SK-N-SH (cell line): ENCODE results near the gene ERC2. TPM values are rescaled to one million over a fixed set of nuclear protein-coding genes. Genes with fewer than 3 reads are reported as not detected.

Source experiments
- CTCF ChIA-PET: fragments of 300-600, 350-600 bp; formaldehyde crosslinking; extraction: SDS; loops from one replicate; lab custom pipeline; 2021; lab: Yijun Ruan, JAX
- POLR2A ChIA-PET: fragments of 350-600 bp; sonication (Branson Sonifier 250); formaldehyde crosslinking; extraction: SDS; loops from one replicate; lab custom pipeline; 2020; ENCODE audit warnings: antibody characterized with exemption, inconsistent platforms; lab: Yijun Ruan, JAX
- DNase-seq: peaks from one replicate; pipeline ENCODE4 v3.0.0; 2012
- H2AFZ ChIP-seq: fragments of 200-600 bp; sonication (generic); 2 replicates; pipeline ENCODE4 v1.8.1; 2016; ENCODE audit warnings: antibody characterized with exemption, mild to moderate bottlenecking, low read depth
- H3F3A ChIP-seq: fragments of 200-600 bp; sonication (generic); replicated peaks from 2 replicates; pipeline ENCODE3; 2016; ENCODE audit warnings: antibody characterized with exemption, mild to moderate bottlenecking; ENCODE audit not compliant: insufficient read depth
- H3K27ac ChIP-seq, 2 experiments: fragments of 200-500 bp in 1 of 2; fragments of 200-600 bp in 1 of 2; sonication (Bioruptor generic) in 1 of 2; sonication (generic), shearing (Covaris generic) in 1 of 2; 2 replicates each; pipeline versions ENCODE4 v1.5.1 to v1.6.1; 2014 to 2016; ENCODE audit warnings: low read depth in 2 of 2, inconsistent platforms in 1 of 2, low read length in 1 of 2, mild to moderate bottlenecking in 1 of 2, mixed read lengths in 1 of 2
- H3K27me3 ChIP-seq: fragments of 200-600 bp; sonication (generic), shearing (Covaris generic); 2 replicates; pipeline ENCODE4 v1.6.1; 2016; ENCODE audit warnings: mixed run types; ENCODE audit not compliant: insufficient read depth
- H3K36me3 ChIP-seq, 2 experiments: fragments of 200-500 bp in 1 of 2; fragments of 200-600 bp in 1 of 2; sonication (Bioruptor generic) in 1 of 2; sonication (generic) in 1 of 2; replicated peaks in 1 of 2; 2 replicates each; pipeline versions ENCODE3 to v1.5.1; 2014 to 2016; ENCODE audit warnings: low read length in 1 of 2, mild to moderate bottlenecking in 1 of 2; ENCODE audit not compliant: insufficient read depth in 2 of 2, control insufficient read depth in 1 of 2
- H3K4me1 ChIP-seq, 2 experiments: fragments of 200-500 bp in 1 of 2; fragments of 200-600 bp in 1 of 2; sonication (Bioruptor generic) in 1 of 2; sonication (generic), shearing (Covaris generic) in 1 of 2; 2 replicates each; pipeline versions ENCODE4 v1.5.1 to v1.6.1; 2014 to 2016; ENCODE audit warnings: low read depth in 1 of 2, low read length in 1 of 2, mixed run types in 1 of 2; ENCODE audit not compliant: insufficient read depth in 2 of 2, control insufficient read depth in 1 of 2
- H3K4me2 ChIP-seq: fragments of 200-600 bp; sonication (generic), shearing (Covaris generic); 2 replicates; pipeline ENCODE4 v1.6.1; 2017; ENCODE audit warnings: mixed run types
- H3K4me3 ChIP-seq, 2 experiments: fragments of 200-500 bp in 1 of 2; fragments of 200-600 bp in 1 of 2; sonication (Bioruptor generic) in 1 of 2; sonication (generic), shearing (Covaris generic) in 1 of 2; 2 replicates each; pipeline versions ENCODE4 v1.5.1 to v1.8.1; 2014 to 2016; ENCODE audit warnings: low read depth in 2 of 2, inconsistent platforms in 1 of 2, low read length in 1 of 2, mild to moderate bottlenecking in 1 of 2, mixed read lengths in 1 of 2, moderate library complexity in 1 of 2
- H3K79me2 ChIP-seq: fragments of 200-600 bp; sonication (generic); 2 replicates; pipeline ENCODE4 v1.8.1; 2017; ENCODE audit warnings: mild to moderate bottlenecking; ENCODE audit not compliant: insufficient read depth
- H3K9ac ChIP-seq: fragments of 200-600 bp; sonication (generic); 2 replicates; pipeline ENCODE4 v1.6.1; 2017; ENCODE audit warnings: mixed run types
- H3K9me2 ChIP-seq: fragments of 200-600 bp; sonication (generic); 2 replicates; pipeline ENCODE4 v1.6.1; 2017; ENCODE audit warnings: mixed run types
- H3K9me3 ChIP-seq: fragments of 200-600 bp; sonication (generic); 2 replicates; pipeline ENCODE4 v1.6.1; 2017; ENCODE audit warnings: mixed run types, mild to moderate bottlenecking, moderate library complexity
- H4K20me1 ChIP-seq: fragments of 200-600 bp; sonication (generic); 2 replicates; pipeline ENCODE4 v1.6.1; 2017; ENCODE audit warnings: mild to moderate bottlenecking, mixed run types; ENCODE audit not compliant: insufficient read depth
- CHD2 ChIP-seq: fragments of 150-350 bp; IDR thresholded peaks from 2 replicates; pipeline ENCODE4 v1.6.1; 2018; ENCODE audit warnings: low read length; ENCODE audit not compliant: partially characterized antibody
- CTCF ChIP-seq: fragments of 200-600 bp; sonication (generic); IDR thresholded peaks from 2 replicates; pipeline ENCODE4 v1.6.1; 2017; ENCODE audit warnings: antibody characterized with exemption, mild to moderate bottlenecking, moderate library complexity
- ELF1 ChIP-seq: IDR thresholded peaks from 2 replicates; pipeline ENCODE4 v1.4.0; 2012
- EZH2phosphoT487 ChIP-seq: fragments of 200-600 bp; sonication (generic); IDR thresholded peaks from 2 replicates; pipeline ENCODE4 v1.6.1; 2017; ENCODE audit warnings: low read depth, mixed run types, mild to moderate bottlenecking, antibody characterized with exemption, moderate library complexity, borderline replicate concordance
- FOXM1 ChIP-seq: IDR thresholded peaks from 2 replicates; pipeline ENCODE4 v1.4.0; 2012; ENCODE audit warnings: low read depth, mild to moderate bottlenecking
- GABPA ChIP-seq: IDR thresholded peaks from 2 replicates; pipeline ENCODE4 v1.4.0; 2012; ENCODE audit warnings: low read depth, mild to moderate bottlenecking
- GATA2 ChIP-seq: sonication (generic); formaldehyde crosslinking; IDR thresholded peaks from 2 replicates; pipeline ENCODE4 v1.5.0; 2020; ENCODE audit warnings: mild to moderate bottlenecking, missing genetic modification reagents
- NFIC ChIP-seq: IDR thresholded peaks from 2 replicates; pipeline ENCODE4 v1.4.0; 2012; ENCODE audit warnings: borderline replicate concordance
- NRF1 ChIP-seq: IDR thresholded peaks from 2 replicates; pipeline ENCODE4 v1.6.1; 2012; ENCODE audit warnings: low read depth, mild to moderate bottlenecking, low read length
- PBX3 ChIP-seq: IDR thresholded peaks from 2 replicates; pipeline ENCODE4; 2012
- RCOR1 ChIP-seq: fragments of 150-350 bp; IDR thresholded peaks from 2 replicates; pipeline ENCODE4 v1.6.1; 2017; ENCODE audit warnings: antibody characterized with exemption, low read length
- TAF1 ChIP-seq: IDR thresholded peaks from 2 replicates; pipeline ENCODE4 v1.6.1; 2012; ENCODE audit warnings: low read depth, mild to moderate bottlenecking, low read length, moderate library complexity, borderline replicate concordance
- TEAD4 ChIP-seq: IDR thresholded peaks from 2 replicates; pipeline ENCODE4 v1.4.0; 2012; ENCODE audit warnings: mild to moderate bottlenecking, borderline replicate concordance; ENCODE audit not compliant: insufficient read depth
- USF1 ChIP-seq: IDR thresholded peaks from 2 replicates; pipeline ENCODE4 v1.4.0; 2012; ENCODE audit warnings: low read depth, borderline replicate concordance
- USF2 ChIP-seq: fragments of 150-350 bp; IDR thresholded peaks from 2 replicates; pipeline ENCODE4 v1.6.1; 2017; ENCODE audit warnings: antibody characterized with exemption, low read length, low read depth, borderline replicate concordance
- YY1 ChIP-seq: IDR thresholded peaks from 2 replicates; pipeline ENCODE4 v1.4.0; 2012; ENCODE audit warnings: low read depth, mild to moderate bottlenecking
- WGBS: methylation state at CpG from one replicate; pipeline ENCODE4 v1.1.6; 2017; ENCODE audit warnings: low lambda C conversion rate; 5-methylcytosine and 5-hydroxymethylcytosine counted together
- polyA plus RNA-seq, 3 experiments: library from polyadenylated mRNA; depleted of rRNA; stranded (reverse); fragments of >200 nt; gene quantifications; 2 replicates each; pipeline ENCODE4 v1.2.3, GENCODE V29; 2012

The ERC2 gene
- polyA plus RNA-seq, 1 of the 3 experiments (the other 2 are of a cell fraction) = 1.6 TPM

GRCh38 chr3:55617385-55617784 is 850.9 kb downstream of the ERC2 start:
- no peak overlapping the region for H3K4me3 ChIP-seq
- no peak for TF ChIP-seq CHD2
- no peak for TF ChIP-seq USF1
- no peak for TF ChIP-seq NRF1
- no peak for TF ChIP-seq PBX3
- no peak for TF ChIP-seq USF2
- TF ChIP-seq FOXM1 = no peak
- no peak for TF ChIP-seq NFIC
- TF ChIP-seq GATA2 (CRISPR knock-in tag) = no peak
- no peak overlapping the region for H3K9ac ChIP-seq
- H3K27ac ChIP-seq = no peak overlapping the region
- H3K9me3 ChIP-seq = no peaks in the 10 kb centered on the region
- H3K27me3 ChIP-seq = no peaks in the 10 kb centered on the region
- no peaks in the 10 kb centered on the region for H3F3A ChIP-seq
- peaks cover 3 to 6% of the 10 kb centered on the region in 2 experiments; a peak in 2 of 4 replicates for H3K4me1 ChIP-seq
- no peaks in the 10 kb centered on the region for H3K9me2 ChIP-seq
- H3K36me3 ChIP-seq = no peaks in the 10 kb centered on the region
- POLR2A ChIA-PET = no interaction called here
- DNase-seq = no peak
- H3K4me2 ChIP-seq = no peak overlapping the region
- no peak overlapping the region for H2AFZ ChIP-seq
- H3K79me2 ChIP-seq = no peaks in the 10 kb centered on the region
- H4K20me1 ChIP-seq = no peaks in the 10 kb centered on the region
- CTCF ChIA-PET = no interaction called here
- WGBS = 77% methylated on average over 4 of the region's 4 CpGs

GRCh38 chr3:55616803-55617202 is 851.5 kb downstream of the ERC2 start:
- Histone ChIP-seq H3K36me3 (no peaks in the 10 kb centered on the region), H3K27me3 (no peaks in the 10 kb centered on the region), H3K27ac (no peak overlapping the region), H2AFZ (no peak overlapping the region), H3K4me2 (no peak overlapping the region), H3K79me2 (no peaks in the 10 kb centered on the region), H3K4me3 (no peak overlapping the region), H3K9me2 (no peaks in the 10 kb centered on the region), H3K4me1 (peaks cover 3 to 4% of the 10 kb centered on the region in 2 experiments; a peak in 1 of 4 replicates), H3F3A (no peaks in the 10 kb centered on the region), H4K20me1 (no peaks in the 10 kb centered on the region), H3K9ac (no peak overlapping the region), H3K9me3 (no peaks in the 10 kb centered on the region)
- ChIA-PET CTCF (no interaction called here), POLR2A (no interaction called here)
- DNase-seq = no peak
- 81% methylated on average over 3 of the region's 3 CpGs for WGBS
- TF ChIP-seq CHD2 = no peak
- TF ChIP-seq TAF1 = no peak
- TF ChIP-seq TEAD4 = no peak
- no peak for TF ChIP-seq GABPA
- no peak for TF ChIP-seq PBX3
- TF ChIP-seq NRF1 = no peak
- no peak for TF ChIP-seq YY1
- TF ChIP-seq EZH2phosphoT487 = no peak
- no peak for TF ChIP-seq ELF1
- TF ChIP-seq CTCF = no peak
- TF ChIP-seq RCOR1 = no peak
